Activated naive CD8-positive, alpha-beta T cell treated with anti-CD3 and anti-CD28 coated beads for 36 hours (primary cell): ENCODE measurements around the gene RTKN2. TPM values are rescaled to one million over a fixed set of nuclear protein-coding genes. Genes with fewer than 3 reads are reported as not detected.

ENCODE experiments used
- DNase-seq: peaks from one replicate; pipeline ENCODE4 v3.0.0; 2021
- H3K27ac Mint-ChIP-seq: one replicate; pipeline ENCODE4 v1.8.0; 2022; ENCODE audit warnings: mild to moderate bottlenecking, moderate library complexity, mixed read lengths
- H3K27me3 Mint-ChIP-seq: one replicate; pipeline ENCODE4 v1.8.0; 2022; ENCODE audit warnings: mild to moderate bottlenecking, mixed read lengths
- H3K36me3 Mint-ChIP-seq: one replicate; pipeline ENCODE4 v1.8.0; 2021; ENCODE audit warnings: mild to moderate bottlenecking, mixed read lengths
- H3K4me1 Mint-ChIP-seq: one replicate; pipeline ENCODE4 v1.8.0; 2021; ENCODE audit warnings: mixed read lengths
- H3K4me3 Mint-ChIP-seq: one replicate; pipeline ENCODE4 v1.8.0; 2022; ENCODE audit warnings: mild to moderate bottlenecking, moderate library complexity, mixed read lengths
- H3K9me3 Mint-ChIP-seq: one replicate; pipeline ENCODE4 v1.8.0; 2022; ENCODE audit warnings: mixed read lengths
- total RNA-seq, 2 experiments: library from RNA; stranded (reverse); gene quantifications; one replicate each; pipeline ENCODE4 v1.2.3, GENCODE V29; 2021

RTKN2 gene
- total RNA-seq, 2 experiments from 2014 or later = 1.1 to 1.2 TPM

- DNase-seq = no peak
- peaks cover 5% of the 10 kb centered on the region for H3K9me3 Mint-ChIP-seq
- no peak overlapping the region for H3K4me3 Mint-ChIP-seq
- H3K27me3 Mint-ChIP-seq = no peaks in the 10 kb centered on the region
- H3K27ac Mint-ChIP-seq = no peak overlapping the region
- no peaks in the 10 kb centered on the region for H3K4me1 Mint-ChIP-seq
- H3K36me3 Mint-ChIP-seq = no peaks in the 10 kb centered on the region
These were observed 113.5 kb downstream of the RTKN2 start for GRCh38 chr10:62155054-62155680.

GRCh38 chr10:62154231-62154630, 114.4 kb downstream of the RTKN2 start:
- no peaks in the 10 kb centered on the region for H3K27me3 Mint-ChIP-seq
- no peak for DNase-seq
- H3K27ac Mint-ChIP-seq = no peak overlapping the region
- H3K4me3 Mint-ChIP-seq = no peak overlapping the region
- no peaks in the 10 kb centered on the region for H3K36me3 Mint-ChIP-seq
- peaks cover under 1% of the 10 kb centered on the region for H3K4me1 Mint-ChIP-seq
- H3K9me3 Mint-ChIP-seq = peaks cover 5% of the 10 kb centered on the region

- H3K4me3 Mint-ChIP-seq = no peak overlapping the region
- DNase-seq = no peak
- H3K27me3 Mint-ChIP-seq = no peaks in the 10 kb centered on the region
- no peak overlapping the region for H3K27ac Mint-ChIP-seq
- no peaks in the 10 kb centered on the region for H3K36me3 Mint-ChIP-seq
- H3K9me3 Mint-ChIP-seq = peaks cover 5% of the 10 kb centered on the region
- H3K4me1 Mint-ChIP-seq = peaks cover 6% of the 10 kb centered on the region
These were observed 115.5 kb downstream of the RTKN2 start for GRCh38 chr10:62153191-62153590.

GRCh38 chr10:62149621-62150020, 119.0 kb downstream of the RTKN2 start:
- H3K4me1 Mint-ChIP-seq = peaks cover 15% of the 10 kb centered on the region
- H3K9me3 Mint-ChIP-seq = peaks cover 5% of the 10 kb centered on the region
- no peak overlapping the region for H3K27ac Mint-ChIP-seq

GRCh38 chr10:62148155-62148554, 120.5 kb downstream of the RTKN2 start:
- Mint-ChIP-seq H3K27me3 (no peaks in the 10 kb centered on the region), H3K36me3 (no peaks in the 10 kb centered on the region), H3K27ac (no peak overlapping the region), H3K4me1 (peaks cover 15% of the 10 kb centered on the region), H3K9me3 (peaks cover 11% of the 10 kb centered on the region), H3K4me3 (no peak overlapping the region)
- DNase-seq = no peak

More at GRCh38 chr10:62149621-62150020, 119.0 kb downstream of the RTKN2 start:
- Mint-ChIP-seq H3K36me3 (no peaks in the 10 kb centered on the region), H3K27me3 (no peaks in the 10 kb centered on the region), H3K4me3 (no peak overlapping the region)
- DNase-seq = no peak

GRCh38 chr10:62147425-62147824, 121.2 kb downstream of the RTKN2 start:
- Mint-ChIP-seq H3K27ac (no peak overlapping the region), H3K36me3 (peaks cover 3% of the 10 kb centered on the region), H3K4me1 (peaks cover 15% of the 10 kb centered on the region), H3K27me3 (no peaks in the 10 kb centered on the region), H3K9me3 (peaks cover 16% of the 10 kb centered on the region), H3K4me3 (no peak overlapping the region)
- DNase-seq = no peak

GRCh38 chr10:62136931-62137330, 131.7 kb downstream of the RTKN2 start:
- Mint-ChIP-seq H3K9me3 (peaks cover 14% of the 10 kb centered on the region), H3K27ac (no peak overlapping the region), H3K27me3 (no peaks in the 10 kb centered on the region), H3K4me3 (no peak overlapping the region), H3K36me3 (peaks cover 5% of the 10 kb centered on the region), H3K4me1 (peaks cover 2% of the 10 kb centered on the region)
- no peak for DNase-seq

GRCh38 chr10:62133618-62134017, 135.0 kb downstream of the RTKN2 start:
- H3K9me3 Mint-ChIP-seq = peaks cover 19% of the 10 kb centered on the region
- no peak overlapping the region for H3K4me3 Mint-ChIP-seq
- no peaks in the 10 kb centered on the region for H3K27me3 Mint-ChIP-seq
- no peak for DNase-seq
- H3K36me3 Mint-ChIP-seq = peaks cover 10% of the 10 kb centered on the region
- peaks cover 2% of the 10 kb centered on the region for H3K4me1 Mint-ChIP-seq
- H3K27ac Mint-ChIP-seq = no peak overlapping the region

Other genes with a start within 250 kb of the RTKN2 start
- not detected for gene ZNF365, start 105.5 kb upstream of the RTKN2 start, total RNA-seq